PC-9 (cell line): ENCODE measurements around the gene PEX26. TPM values are rescaled to one million over a fixed set of nuclear protein-coding genes. Genes with fewer than 3 reads are reported as not detected.

Source experiments
- BruUV-seq: library from RNA; stranded (reverse); fragments of 400-500 nt; replicated peaks from 2 replicates; lab custom pipeline; 2021; lab: Mats Ljungman, UMichigan
- CTCF ChIA-PET: fragments of 300-600 bp; sonication (Branson Sonifier 250); formaldehyde crosslinking; loops from one replicate; lab custom pipeline; 2022; ENCODE audit warnings: antibody characterized with exemption; lab: Charles Lee
- POLR2A ChIA-PET: fragments of 300-600 bp; sonication (Branson Sonifier 250); formaldehyde crosslinking; loops from one replicate; lab custom pipeline; 2022; ENCODE audit warnings: antibody characterized with exemption; ENCODE audit not compliant: unreplicated experiment; lab: Charles Lee
- DNase-seq, 2 experiments: peaks; one replicate each; pipeline versions ENCODE4 v3.0.0 to v3.0.0-alpha.2; 2015 to 2022; ENCODE audit warnings: mixed read lengths in 1 of 2
- H2AFZ ChIP-seq: fragments of 200-600 bp; sonication (generic); 2 replicates; pipeline ENCODE4 v1.8.1; 2017; ENCODE audit warnings: antibody characterized with exemption
- H3F3A ChIP-seq: fragments of 200-600 bp; sonication (generic); 2 replicates; pipeline ENCODE4 v1.8.1; 2017; ENCODE audit warnings: antibody characterized with exemption, mild to moderate bottlenecking, low read depth; ENCODE audit not compliant: insufficient read depth
- H3K27ac ChIP-seq: fragments of 200-600 bp; sonication (generic); 2 replicates; pipeline ENCODE4 v1.6.1; 2016; ENCODE audit warnings: mixed run types
- H3K27me3 ChIP-seq: fragments of 200-600 bp; sonication (generic); 2 replicates; pipeline ENCODE4 v1.6.1; 2016; ENCODE audit warnings: low read depth, mixed run types; ENCODE audit not compliant: insufficient read depth
- H3K36me3 ChIP-seq: fragments of 200-600 bp; sonication (generic); 2 replicates; pipeline ENCODE4 v1.6.1; 2016; ENCODE audit warnings: low read depth, mixed run types
- H3K4me1 ChIP-seq: fragments of 200-600 bp; sonication (generic); replicated peaks from 2 replicates; pipeline ENCODE4 v1.6.1; 2016; ENCODE audit warnings: mixed run types; ENCODE audit not compliant: insufficient read depth
- H3K4me2 ChIP-seq: fragments of 200-600 bp; sonication (generic); 2 replicates; pipeline ENCODE4 v1.6.1; 2017; ENCODE audit warnings: mixed run types
- H3K4me3 ChIP-seq: fragments of 200-600 bp; sonication (generic); 2 replicates; pipeline ENCODE4 v1.6.1; 2016; ENCODE audit warnings: mixed run types
- H3K79me2 ChIP-seq: fragments of 200-600 bp; sonication (generic); 2 replicates; pipeline ENCODE4 v1.6.1; 2017; ENCODE audit warnings: low read depth, mixed run types
- H3K9me2 ChIP-seq: fragments of 200-600 bp; sonication (generic); 2 replicates; pipeline ENCODE4 v1.8.1; 2017; ENCODE audit warnings: mild to moderate bottlenecking; ENCODE audit not compliant: insufficient read depth
- H3K9me3 ChIP-seq: fragments of 200-600 bp; sonication (generic); 2 replicates; pipeline ENCODE4 v1.8.1; 2016; ENCODE audit warnings: low read depth; ENCODE audit not compliant: insufficient read depth
- H4K20me1 ChIP-seq: fragments of 200-600 bp; sonication (generic); 2 replicates; pipeline ENCODE4 v1.8.1; 2017; ENCODE audit not compliant: insufficient read depth
- EZH2 ChIP-seq: fragments of 200-600 bp; sonication (generic); IDR thresholded peaks from 2 replicates; pipeline ENCODE4 v1.8.0; 2017; ENCODE audit warnings: antibody characterized with exemption, low read depth
- intact Hi-C: fragments of 100-400 bp; cut with micrococcal nuclease; formaldehyde crosslinking; loops from one replicate; pipeline ENCODE4 v1.10.0; 2022; ENCODE audit not compliant: unreplicated experiment
- total RNA-seq: library from RNA; stranded (reverse); gene quantifications from 2 replicates; pipeline ENCODE4 v1.2.3, GENCODE V29; 2021
- TF ChIP-seq, protein P1 (sequence below): fragments of 200-600 bp; sonication (generic); conservative IDR thresholded peaks from 2 replicates; pipeline ENCODE4 v1.6.1; 2017; ENCODE audit warnings: mixed run types, antibody characterized with exemption, mild to moderate bottlenecking, moderate library complexity

The PEX26 gene
- total RNA-seq, 1 experiment from 2014 or later: 30.0 TPM

DNA sequence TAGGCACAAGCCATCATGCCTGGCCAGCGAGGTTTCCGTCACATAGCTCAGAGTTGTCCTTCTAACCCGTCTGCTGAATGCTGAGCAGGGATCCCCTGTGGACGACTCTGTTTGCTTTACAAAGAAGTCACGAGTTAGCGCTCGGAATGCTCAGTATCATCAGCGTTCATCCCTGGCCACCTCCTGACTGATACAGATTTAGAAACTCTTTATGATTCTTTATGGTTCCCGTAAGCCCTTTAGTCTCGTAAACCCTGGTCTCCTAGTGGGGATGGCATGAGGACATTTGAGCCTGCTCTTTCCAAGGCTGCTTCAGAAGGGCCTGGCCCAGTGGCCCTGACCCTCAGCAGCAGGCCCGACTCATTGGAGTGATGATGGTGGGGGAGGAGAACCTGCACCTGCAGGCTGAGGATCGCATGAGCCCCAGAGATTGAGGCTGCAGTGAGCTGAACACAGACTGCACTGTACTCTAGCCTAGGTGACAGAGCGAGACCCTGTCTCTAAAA lies 9.6 kb downstream of the PEX26 start:
- H3K27me3 ChIP-seq: no peaks in the 10 kb centered on the region
- H3K4me3 ChIP-seq: no peak overlapping the region
- no peak overlapping the region for H3K27ac ChIP-seq
- no peaks in the 10 kb centered on the region for H4K20me1 ChIP-seq
- intact Hi-C loops: no loop called here
- DNase-seq: no peak
- no peak overlapping the region for H3K4me2 ChIP-seq
- no peaks in the 10 kb centered on the region for H3K79me2 ChIP-seq
- H2AFZ ChIP-seq: no peak overlapping the region
- no TSS peak for BruUV-seq
- H3K9me2 ChIP-seq: no peaks in the 10 kb centered on the region
- ChIA-PET POLR2A (no interaction called here), CTCF (no interaction called here)
- H3K4me1 ChIP-seq: no peaks in the 10 kb centered on the region
- H3K9me3 ChIP-seq: no peaks in the 10 kb centered on the region
- no peaks in the 10 kb centered on the region; the same call in 1 of the 2 replicates for H3K36me3 ChIP-seq
- H3F3A ChIP-seq: no peaks in the 10 kb centered on the region
- TF ChIP-seq EZH2: no peak
- TF ChIP-seq, protein P1, sequence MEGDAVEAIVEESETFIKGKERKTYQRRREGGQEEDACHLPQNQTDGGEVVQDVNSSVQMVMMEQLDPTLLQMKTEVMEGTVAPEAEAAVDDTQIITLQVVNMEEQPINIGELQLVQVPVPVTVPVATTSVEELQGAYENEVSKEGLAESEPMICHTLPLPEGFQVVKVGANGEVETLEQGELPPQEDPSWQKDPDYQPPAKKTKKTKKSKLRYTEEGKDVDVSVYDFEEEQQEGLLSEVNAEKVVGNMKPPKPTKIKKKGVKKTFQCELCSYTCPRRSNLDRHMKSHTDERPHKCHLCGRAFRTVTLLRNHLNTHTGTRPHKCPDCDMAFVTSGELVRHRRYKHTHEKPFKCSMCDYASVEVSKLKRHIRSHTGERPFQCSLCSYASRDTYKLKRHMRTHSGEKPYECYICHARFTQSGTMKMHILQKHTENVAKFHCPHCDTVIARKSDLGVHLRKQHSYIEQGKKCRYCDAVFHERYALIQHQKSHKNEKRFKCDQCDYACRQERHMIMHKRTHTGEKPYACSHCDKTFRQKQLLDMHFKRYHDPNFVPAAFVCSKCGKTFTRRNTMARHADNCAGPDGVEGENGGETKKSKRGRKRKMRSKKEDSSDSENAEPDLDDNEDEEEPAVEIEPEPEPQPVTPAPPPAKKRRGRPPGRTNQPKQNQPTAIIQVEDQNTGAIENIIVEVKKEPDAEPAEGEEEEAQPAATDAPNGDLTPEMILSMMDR: no peak

DNA sequence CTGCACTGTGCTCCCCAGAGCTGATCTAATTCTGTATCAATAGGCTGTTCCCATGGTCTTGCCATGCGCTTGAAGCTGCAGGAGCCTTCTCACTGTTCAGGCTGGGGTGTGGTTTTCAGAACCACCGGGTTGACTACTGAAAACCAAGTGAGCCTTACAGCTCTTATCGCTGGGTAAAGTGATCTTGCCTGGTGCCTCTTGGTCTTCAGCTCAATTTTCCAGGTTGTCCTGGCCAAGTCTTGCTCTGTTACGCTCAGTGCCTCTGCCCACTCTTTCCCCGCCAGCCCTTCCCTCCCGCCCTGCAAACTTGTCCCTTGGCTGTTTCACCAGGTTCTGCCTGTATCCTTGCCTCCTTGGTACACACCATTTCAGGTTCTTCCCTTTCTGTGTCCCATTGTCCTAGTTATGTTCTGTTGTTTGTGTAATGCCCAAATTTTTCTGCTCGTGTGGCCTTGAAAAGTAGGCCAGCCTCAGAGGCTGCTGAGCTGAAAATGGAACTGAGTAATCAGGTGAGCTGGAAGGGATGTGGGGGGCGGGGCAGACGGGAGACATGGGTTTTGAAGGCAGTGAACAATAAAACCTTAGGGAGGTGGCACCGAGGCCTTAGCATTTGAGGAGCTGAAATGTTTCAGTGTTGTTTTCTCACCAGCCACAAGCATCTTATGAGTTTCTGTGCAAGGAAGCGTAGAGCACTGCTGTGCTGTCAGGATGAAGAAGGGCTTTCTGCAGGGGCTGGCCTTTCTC lies 11.2 kb downstream of the PEX26 start:
- no peaks in the 10 kb centered on the region for H3K4me1 ChIP-seq
- no peaks in the 10 kb centered on the region for H3F3A ChIP-seq
- no peaks in the 10 kb centered on the region for H3K9me3 ChIP-seq
- DNase-seq: no peak
- intact Hi-C loops: no loop called here
- CTCF ChIA-PET: no interaction called here
- no TSS peak for BruUV-seq
- no peaks in the 10 kb centered on the region for H3K27me3 ChIP-seq
- TF ChIP-seq, protein P1: no peak
- no peak for TF ChIP-seq EZH2
- no peak overlapping the region for H3K27ac ChIP-seq
- no peak overlapping the region for H3K4me3 ChIP-seq
- no peaks in the 10 kb centered on the region for H3K9me2 ChIP-seq
- H3K4me2 ChIP-seq: no peak overlapping the region
- no peaks in the 10 kb centered on the region for H3K79me2 ChIP-seq
- H2AFZ ChIP-seq: no peak overlapping the region
- no peaks in the 10 kb centered on the region for H3K36me3 ChIP-seq
- no peaks in the 10 kb centered on the region for H4K20me1 ChIP-seq
- POLR2A ChIA-PET: no interaction called here

DNA sequence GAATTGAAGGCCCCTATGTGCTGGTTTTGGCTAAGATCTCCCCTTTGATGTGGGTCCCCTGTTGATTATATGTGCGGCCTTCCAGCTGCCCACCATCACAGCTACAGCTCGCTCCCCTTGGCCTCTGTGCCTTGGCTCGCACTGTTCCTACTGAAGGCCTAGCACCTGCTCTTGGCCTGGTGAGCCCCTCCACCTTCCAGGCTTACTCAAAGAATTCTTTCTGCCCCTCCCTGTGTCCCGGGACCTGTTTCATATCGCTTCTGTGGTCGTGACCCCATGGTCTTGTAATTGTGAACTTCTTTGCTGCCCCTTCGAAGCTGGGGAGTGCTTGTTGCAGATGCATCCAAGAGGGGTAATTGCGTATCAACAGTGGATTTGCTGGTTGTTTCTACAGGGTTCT lies 12.5 kb downstream of the PEX26 start:
- TF ChIP-seq, protein P1: no peak
- TF ChIP-seq EZH2: no peak
- CTCF ChIA-PET: no interaction called here

More for the DNA sequence above, 12.5 kb downstream of the PEX26 start:
- H3K4me3 ChIP-seq: no peak overlapping the region
- no peak overlapping the region for H3K4me2 ChIP-seq
- H4K20me1 ChIP-seq: no peaks in the 10 kb centered on the region
- no peak for DNase-seq
- H3K27me3 ChIP-seq: no peaks in the 10 kb centered on the region
- H2AFZ ChIP-seq: no peak overlapping the region
- H3K27ac ChIP-seq: no peak overlapping the region
- no TSS peak for BruUV-seq
- H3K9me2 ChIP-seq: no peaks in the 10 kb centered on the region
- H3K36me3 ChIP-seq: no peaks in the 10 kb centered on the region
- POLR2A ChIA-PET: no interaction called here
- intact Hi-C loops: no loop called here
- no peaks in the 10 kb centered on the region for H3K9me3 ChIP-seq
- no peaks in the 10 kb centered on the region for H3K79me2 ChIP-seq
- H3K4me1 ChIP-seq: no peaks in the 10 kb centered on the region
- H3F3A ChIP-seq: no peaks in the 10 kb centered on the region
